BLaER1 treated with 17β-estradiol and CSF1 and Interleukin-3, amounts not matched to agents 10 nM and 100 nM (cell line): ENCODE measurements around the gene ITGAE.

Experiments used
- H3K27ac ChIP-seq, 11 experiments: shearing (Covaris generic); formaldehyde crosslinking; 2 replicates each; pipeline ENCODE4 v1.8.1; 2022
- H3K27me3 ChIP-seq, 11 experiments: shearing (Covaris generic); formaldehyde crosslinking; 2 replicates each; pipeline ENCODE4 v1.8.1; 2022
- H3K36me3 ChIP-seq, 11 experiments: shearing (Covaris generic); formaldehyde crosslinking; 2 replicates each; pipeline ENCODE4 v1.8.1; 2022
- H3K4me1 ChIP-seq, 10 experiments: shearing (Covaris generic); formaldehyde crosslinking; 2 replicates each; pipeline ENCODE4 v1.8.1; 2022
- H3K4me2 ChIP-seq, 11 experiments: shearing (Covaris generic); formaldehyde crosslinking; 2 replicates each; pipeline ENCODE4 v1.8.1; 2022
- H3K4me3 ChIP-seq, 10 experiments: shearing (Covaris generic); formaldehyde crosslinking; 2 replicates each; pipeline ENCODE4 v1.8.1; 2022
- H3K9ac ChIP-seq, 11 experiments: shearing (Covaris generic); formaldehyde crosslinking; 2 replicates each; pipeline ENCODE4 v1.8.1; 2022
- H3K9me3 ChIP-seq, 11 experiments: shearing (Covaris generic); formaldehyde crosslinking; replicated peaks in 1 of 11; 2 replicates each; pipeline ENCODE4 v1.8.1; 2022
- H4K20me1 ChIP-seq, 11 experiments: shearing (Covaris generic); formaldehyde crosslinking; 2 replicates each; pipeline ENCODE4 v1.8.1; 2022
- Cebpa-rat ChIP-seq, 11 experiments: shearing (Covaris generic); IDR thresholded peaks; 2 replicates each; pipeline ENCODE4 v1.8.1; 2022

ITGAE gene

GRCh38 chr17:3691617-3692067 is 109.3 kb downstream of the ITGAE start:
- no peak overlapping the region for H3K27ac ChIP-seq
- no peak overlapping the region for H3K9ac ChIP-seq
- H3K27me3 ChIP-seq = peaks cover 0 to 18% (median 0%) of the 10 kb centered on the region in 11 experiments; a peak in 5 of 22 replicates
- peak overlapping the region in 3 of 11 experiments; percentile 55 to 81 (median 56); a peak in 1 of 22 replicates for H3K4me2 ChIP-seq
- no peaks in the 10 kb centered on the region for H3K9me3 ChIP-seq
- peaks cover 0 to 34% (median 7%) of the 10 kb centered on the region in 11 experiments; a peak in 8 of 22 replicates for H4K20me1 ChIP-seq
- H3K4me1 ChIP-seq = peaks cover 19 to 84% (median 72%) of the 10 kb centered on the region in 10 experiments
- H3K4me3 ChIP-seq = no peak overlapping the region
- no peak for TF ChIP-seq Cebpa-rat (IDR thresholded peaks at IDR 0.05)
- peaks cover 0 to 13% (median 0%) of the 10 kb centered on the region in 11 experiments; a peak in 2 of 22 replicates for H3K36me3 ChIP-seq

GRCh38 chr17:3690094-3690715 is 110.8 kb downstream of the ITGAE start:
- H3K9ac ChIP-seq = no peak overlapping the region
- H3K4me2 ChIP-seq = peak overlapping the region in 7 of 11 experiments; percentile 16 to 83 (median 51); a peak in 12 of 22 replicates
- H3K4me1 ChIP-seq = peaks cover 14 to 72% (median 61%) of the 10 kb centered on the region in 10 experiments
- H4K20me1 ChIP-seq = peaks cover 0 to 34% (median 7%) of the 10 kb centered on the region in 11 experiments; a peak in 10 of 22 replicates
- H3K27me3 ChIP-seq = peaks cover 0 to 15% (median 0%) of the 10 kb centered on the region in 11 experiments; a peak in 6 of 22 replicates
- H3K9me3 ChIP-seq = no peaks in the 10 kb centered on the region
- no peak overlapping the region for H3K4me3 ChIP-seq
- no peak overlapping the region for H3K27ac ChIP-seq
- peaks cover 0 to 13% (median 0%) of the 10 kb centered on the region in 11 experiments; a peak in 2 of 22 replicates for H3K36me3 ChIP-seq
- no peak for TF ChIP-seq Cebpa-rat (IDR thresholded peaks at IDR 0.05)

- Histone ChIP-seq H3K4me3 (no peak overlapping the region), H3K36me3 (peaks cover 0 to 13% (median 0%) of the 10 kb centered on the region in 11 experiments; a peak in 2 of 22 replicates), H3K4me1 (peaks cover 14 to 71% (median 57%) of the 10 kb centered on the region in 10 experiments), H3K4me2 (peak overlapping the region in 8 of 11 experiments; percentile 2 to 83 (median 74); a peak in 12 of 22 replicates), H4K20me1 (peaks cover 0 to 30% (median 3%) of the 10 kb centered on the region in 11 experiments; a peak in 10 of 22 replicates), H3K9ac (no peak overlapping the region), H3K9me3 (no peaks in the 10 kb centered on the region), H3K27me3 (peaks cover 0 to 19% (median 0%) of the 10 kb centered on the region in 11 experiments; a peak in 5 of 22 replicates), H3K27ac (no peak overlapping the region)
- TF ChIP-seq Cebpa-rat (IDR thresholded peaks at IDR 0.05) = no peak
Observed at GRCh38 chr17:3689262-3690093, 111.5 kb downstream of the ITGAE start.

- Histone ChIP-seq H3K4me2 (peak overlapping the region in 8 of 11 experiments; percentile 2 to 83 (median 74); a peak in 17 of 22 replicates), H3K4me3 (no peak overlapping the region), H3K27ac (0 out of 22 replicates have a peak overlapping the region, but pooled peaks of 1 of the 11 experiments have one; percentile 25), H3K27me3 (peaks cover 0 to 23% (median 0%) of the 10 kb centered on the region in 11 experiments; a peak in 5 of 22 replicates), H3K9me3 (no peaks in the 10 kb centered on the region), H3K9ac (peak overlapping the region in 4 of 11 experiments; percentile 2 to 54 (median 32); a peak in 4 of 22 replicates), H3K4me1 (peaks cover 12 to 69% (median 51%) of the 10 kb centered on the region in 10 experiments), H3K36me3 (peaks cover 0 to 13% (median 0%) of the 10 kb centered on the region in 11 experiments; a peak in 2 of 22 replicates), H4K20me1 (peaks cover 0 to 30% (median 5%) of the 10 kb centered on the region in 11 experiments; a peak in 10 of 22 replicates)
- no peak for TF ChIP-seq Cebpa-rat (IDR thresholded peaks at IDR 0.05)
Observed at GRCh38 chr17:3688852-3689261, 112.1 kb downstream of the ITGAE start.

GRCh38 chr17:3688027-3688553 is 112.9 kb downstream of the ITGAE start:
- Histone ChIP-seq H3K4me1 (peaks cover 9 to 68% (median 45%) of the 10 kb centered on the region in 10 experiments), H3K9me3 (no peaks in the 10 kb centered on the region), H3K9ac (peak overlapping the region in 6 of 11 experiments; percentile 2 to 54 (median 20); a peak in 8 of 22 replicates), H4K20me1 (peaks cover 0 to 30% (median 5%) of the 10 kb centered on the region in 11 experiments; a peak in 10 of 22 replicates), H3K4me2 (peak overlapping the region; percentile 1 to 83 (median 69); a peak in 19 of 22 replicates), H3K36me3 (peaks cover 0 to 13% (median 0%) of the 10 kb centered on the region in 11 experiments; a peak in 2 of 22 replicates), H3K27ac (peak overlapping the region in 4 of 11 experiments; percentile 6 to 54 (median 24); a peak in 5 of 22 replicates), H3K27me3 (peaks cover 0 to 23% (median 0%) of the 10 kb centered on the region in 11 experiments; a peak in 5 of 22 replicates), H3K4me3 (no peak overlapping the region)
- TF ChIP-seq Cebpa-rat (IDR thresholded peaks at IDR 0.05) = no peak

- Histone ChIP-seq H3K4me2 (peak overlapping the region in 9 of 11 experiments; percentile 24 to 83 (median 49); a peak in 13 of 22 replicates), H3K4me3 (no peak overlapping the region), H3K36me3 (peaks cover 0 to 6% (median 0%) of the 10 kb centered on the region in 11 experiments; a peak in 1 of 22 replicates), H3K9me3 (no peaks in the 10 kb centered on the region), H3K27me3 (peaks cover 0 to 23% (median 0%) of the 10 kb centered on the region in 11 experiments; a peak in 5 of 22 replicates), H3K4me1 (peaks cover 9 to 44% (median 29%) of the 10 kb centered on the region in 10 experiments; a peak in 19 of 20 replicates), H4K20me1 (peaks cover 0 to 18% (median 0%) of the 10 kb centered on the region in 11 experiments; a peak in 8 of 22 replicates), H3K27ac (0 out of 22 replicates have a peak overlapping the region, but pooled peaks of 1 of the 11 experiments have one; percentile 27), H3K9ac (peak overlapping the region in 1 of 11 experiments; percentile 37; a peak in 1 of 22 replicates)
- TF ChIP-seq Cebpa-rat (IDR thresholded peaks at IDR 0.05) = no peak
Observed at GRCh38 chr17:3685174-3685573, 115.8 kb downstream of the ITGAE start.

- no peak overlapping the region for H3K4me3 ChIP-seq
- H3K4me2 ChIP-seq = peak overlapping the region in 2 of 11 experiments; percentile 1 to 26; a peak in 2 of 22 replicates
- TF ChIP-seq Cebpa-rat (IDR thresholded peaks at IDR 0.05) = no peak
- no peak overlapping the region for H3K27ac ChIP-seq
- H3K27me3 ChIP-seq = peaks cover 0 to 14% (median 0%) of the 10 kb centered on the region in 11 experiments; a peak in 4 of 22 replicates
- peaks cover 0 to 18% (median 0%) of the 10 kb centered on the region in 11 experiments; a peak in 6 of 22 replicates for H4K20me1 ChIP-seq
- H3K9ac ChIP-seq = no peak overlapping the region
- H3K36me3 ChIP-seq = peaks cover 0 to 19% (median 0%) of the 10 kb centered on the region in 11 experiments; a peak in 4 of 22 replicates
- no peaks in the 10 kb centered on the region for H3K9me3 ChIP-seq
- H3K4me1 ChIP-seq = peaks cover 8 to 25% (median 20%) of the 10 kb centered on the region in 10 experiments
Observed at GRCh38 chr17:3683054-3683511, 117.9 kb downstream of the ITGAE start.
